GM20431 (cell line): Measurements from ENCODE around the gene INPP5A.

Source experiments
- in situ Hi-C: fragments of 300-500 bp; cut with MseI, MboI; formaldehyde crosslinking; loops from one replicate; pipeline ENCODE4 v1.15.0; 2020; ENCODE audit warnings: low sequenced_read_pairs; ENCODE audit not compliant: unreplicated experiment

The INPP5A gene

DNA sequence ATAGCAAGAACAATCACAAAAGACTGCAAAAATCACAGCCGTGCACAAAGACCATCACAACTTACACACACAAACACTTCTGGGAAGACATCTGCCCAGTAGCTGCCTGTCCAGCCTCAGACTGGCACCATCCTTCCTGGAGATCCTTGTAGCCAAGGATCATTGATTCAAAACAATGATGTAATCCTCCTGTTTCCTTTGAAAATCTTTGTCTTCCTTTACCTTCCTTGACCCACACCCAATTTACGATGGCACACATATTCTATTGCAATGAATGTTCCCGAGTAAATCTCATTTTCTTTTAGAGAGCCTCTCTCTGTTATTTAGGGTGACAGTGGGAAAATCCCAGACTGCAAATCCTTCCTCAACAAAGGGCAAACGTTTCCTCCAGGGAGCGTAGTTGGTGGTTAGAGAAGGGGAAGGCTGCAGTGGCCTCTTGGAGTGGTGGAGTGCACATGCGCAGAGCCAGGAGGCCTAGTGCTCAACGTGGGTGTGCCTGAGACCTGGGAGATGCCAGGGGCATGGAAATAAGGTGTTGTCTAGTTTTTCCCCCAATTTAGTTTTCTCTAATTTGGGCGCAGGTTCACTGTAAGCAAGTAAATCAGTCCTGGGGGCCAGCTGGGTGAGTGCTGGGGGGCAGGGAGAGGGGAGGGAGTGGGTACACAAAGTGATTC, 3.1 kb upstream of the INPP5A start:
- in situ Hi-C loops: no loop called here

DNA sequence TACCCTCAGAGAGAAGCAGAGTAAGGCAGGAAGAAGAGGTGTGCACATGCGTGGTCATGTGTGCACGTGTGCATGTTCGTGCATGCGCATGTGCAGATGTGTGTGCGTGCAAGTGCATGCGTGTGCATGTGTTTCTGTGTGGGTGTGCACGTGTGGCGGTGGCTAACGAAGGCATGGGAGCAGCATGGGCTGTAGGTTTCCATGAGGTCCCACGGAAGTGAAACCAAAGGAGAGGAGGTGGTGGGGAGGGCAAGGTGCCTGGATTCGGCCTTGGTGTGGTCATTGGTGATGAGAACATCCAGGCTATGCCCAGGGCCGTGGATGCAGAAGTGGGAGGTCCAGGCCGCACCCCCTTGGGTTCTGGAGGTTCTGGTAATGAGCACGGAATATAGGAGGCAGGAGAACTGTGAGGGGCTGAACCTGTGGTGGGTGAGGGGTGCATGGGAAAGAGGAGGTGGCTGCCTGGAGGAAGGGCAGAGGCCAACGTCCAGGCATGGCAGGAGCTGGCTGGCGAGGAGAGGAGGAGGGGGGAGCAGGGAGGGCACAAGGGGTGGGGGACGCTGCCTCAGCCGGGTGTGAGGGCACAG, 2.4 kb upstream of the INPP5A start:
- in situ Hi-C loops: no loop called here

- in situ Hi-C loops: no loop called here
Measured at GRCh38 chr10:132536241-132536876, 1.2 kb upstream of the INPP5A start.

- in situ Hi-C loops: no loop called here
Measured at GRCh38 chr10:132536877-132537683, 507 bp upstream of the INPP5A start.

GRCh38 chr10:132538031-132538789, 623 bp downstream of the INPP5A start:
- in situ Hi-C loops: no loop called here

DNA sequence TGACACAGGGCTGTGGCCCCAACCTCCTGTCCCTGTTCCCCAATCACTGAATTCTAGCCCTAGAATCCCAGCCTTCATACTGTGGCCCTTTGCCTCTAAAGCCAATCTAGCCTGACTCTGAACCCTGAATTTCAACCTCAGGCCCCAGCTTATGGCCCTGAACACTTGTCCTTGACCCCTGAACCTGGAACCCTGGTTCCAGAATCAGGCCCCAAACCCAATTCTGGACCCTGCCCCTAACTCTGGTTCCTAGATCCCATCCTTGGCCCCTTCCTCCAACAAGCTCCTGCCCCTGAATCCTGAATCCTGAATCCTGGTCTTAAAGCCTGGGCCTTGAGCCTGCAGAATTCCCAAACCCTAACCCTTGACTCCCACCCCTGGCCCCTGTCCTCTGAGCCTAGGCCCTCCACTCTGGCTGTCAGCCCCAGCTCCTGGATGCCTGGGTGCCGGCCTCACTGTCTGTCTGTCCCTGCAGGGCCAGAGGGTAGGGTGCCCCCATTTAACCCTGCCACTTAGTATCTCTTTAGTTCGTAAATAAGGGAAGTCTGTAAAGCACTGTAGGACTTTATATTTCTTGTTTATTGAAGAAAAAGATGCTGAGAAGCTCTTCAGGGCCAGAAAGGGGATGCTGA, 1.3 kb downstream of the INPP5A start:
- in situ Hi-C loops: no loop called here

- in situ Hi-C loops: no loop called here
Measured at GRCh38 chr10:132539431-132539839, 1.8 kb downstream of the INPP5A start.

GRCh38 chr10:132539894-132540293, 2.3 kb downstream of the INPP5A start:
- in situ Hi-C loops: no loop called here

DNA sequence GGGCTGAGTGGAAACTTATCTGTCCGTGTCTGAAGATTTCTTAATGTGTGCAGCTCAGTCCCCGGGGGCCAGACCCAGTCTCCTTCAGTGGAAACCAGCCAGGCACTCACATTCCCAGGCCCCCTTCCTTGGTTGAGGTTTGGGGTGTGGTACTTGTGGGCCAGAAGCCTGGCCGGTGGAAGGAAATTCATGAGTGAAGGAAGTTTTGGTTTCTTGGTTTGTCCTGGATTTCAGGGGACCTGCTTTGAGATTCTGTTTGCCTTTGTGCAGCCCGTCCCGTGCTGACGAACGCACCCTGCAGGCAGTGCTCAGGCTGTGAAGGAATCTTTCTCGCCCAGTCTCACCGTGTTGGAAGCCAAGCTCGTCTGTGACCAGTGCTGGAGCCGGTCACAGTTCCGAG, 2.9 kb downstream of the INPP5A start:
- in situ Hi-C loops: no loop called here

- in situ Hi-C loops: no loop called here
Measured at GRCh38 chr10:132541129-132541528, 3.5 kb downstream of the INPP5A start.

GRCh38 chr10:132541601-132542011, 4.0 kb downstream of the INPP5A start:
- in situ Hi-C loops: no loop called here

DNA sequence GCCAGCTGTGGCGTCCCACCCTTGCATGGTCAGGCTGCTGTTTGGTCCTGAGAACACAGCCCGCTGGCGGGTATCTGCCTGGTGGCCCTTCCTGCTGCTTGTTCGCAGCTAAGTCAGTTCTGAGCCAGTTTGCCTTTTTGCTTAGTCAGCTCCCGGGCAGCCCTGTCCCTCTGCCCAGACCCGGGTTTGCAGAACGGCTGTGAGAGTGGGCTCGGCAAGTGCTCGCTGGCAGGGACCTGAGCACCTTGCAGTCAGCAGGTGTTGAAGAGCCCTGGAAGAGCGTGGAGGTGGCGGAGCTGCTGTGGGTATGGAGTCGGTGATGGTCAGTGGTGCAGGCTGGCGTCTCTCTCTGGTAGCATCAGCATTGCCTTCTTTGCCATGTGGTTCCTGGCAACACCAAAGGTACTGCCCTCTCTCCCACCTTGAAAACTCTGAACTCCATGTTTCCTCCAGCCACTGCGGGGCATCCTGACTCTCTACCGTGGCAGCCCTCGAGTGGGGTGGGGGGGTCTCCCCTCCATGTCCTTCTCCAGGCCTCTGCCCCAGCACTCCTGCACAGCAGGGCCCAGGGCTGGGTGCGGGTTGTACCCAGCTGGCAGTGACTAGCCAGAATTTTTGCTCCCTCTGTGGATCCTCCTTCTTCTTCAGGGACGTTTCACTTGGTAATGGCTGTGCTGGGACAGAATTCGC, 4.6 kb downstream of the INPP5A start:
- in situ Hi-C loops: no loop called here

DNA sequence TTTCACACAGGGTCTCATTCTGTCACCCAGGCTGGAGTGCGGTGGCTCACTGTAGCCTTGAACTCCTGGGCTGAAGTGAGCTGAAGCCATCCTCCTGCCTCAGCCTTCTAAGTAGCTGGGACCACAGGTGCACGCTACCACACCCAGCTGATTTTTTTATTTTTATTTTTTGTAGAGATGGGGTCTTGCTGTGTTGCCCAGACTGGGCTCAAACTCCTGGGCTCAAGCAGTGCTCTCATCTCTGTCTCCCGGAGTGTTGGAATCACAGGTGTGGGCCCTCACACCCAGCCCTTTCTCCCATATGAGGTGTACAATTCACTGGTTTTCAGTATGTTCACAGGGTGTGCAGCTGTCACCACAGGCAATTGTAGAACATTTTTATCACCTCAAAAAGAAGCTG, 5.2 kb downstream of the INPP5A start:
- in situ Hi-C loops: no loop called here

DNA sequence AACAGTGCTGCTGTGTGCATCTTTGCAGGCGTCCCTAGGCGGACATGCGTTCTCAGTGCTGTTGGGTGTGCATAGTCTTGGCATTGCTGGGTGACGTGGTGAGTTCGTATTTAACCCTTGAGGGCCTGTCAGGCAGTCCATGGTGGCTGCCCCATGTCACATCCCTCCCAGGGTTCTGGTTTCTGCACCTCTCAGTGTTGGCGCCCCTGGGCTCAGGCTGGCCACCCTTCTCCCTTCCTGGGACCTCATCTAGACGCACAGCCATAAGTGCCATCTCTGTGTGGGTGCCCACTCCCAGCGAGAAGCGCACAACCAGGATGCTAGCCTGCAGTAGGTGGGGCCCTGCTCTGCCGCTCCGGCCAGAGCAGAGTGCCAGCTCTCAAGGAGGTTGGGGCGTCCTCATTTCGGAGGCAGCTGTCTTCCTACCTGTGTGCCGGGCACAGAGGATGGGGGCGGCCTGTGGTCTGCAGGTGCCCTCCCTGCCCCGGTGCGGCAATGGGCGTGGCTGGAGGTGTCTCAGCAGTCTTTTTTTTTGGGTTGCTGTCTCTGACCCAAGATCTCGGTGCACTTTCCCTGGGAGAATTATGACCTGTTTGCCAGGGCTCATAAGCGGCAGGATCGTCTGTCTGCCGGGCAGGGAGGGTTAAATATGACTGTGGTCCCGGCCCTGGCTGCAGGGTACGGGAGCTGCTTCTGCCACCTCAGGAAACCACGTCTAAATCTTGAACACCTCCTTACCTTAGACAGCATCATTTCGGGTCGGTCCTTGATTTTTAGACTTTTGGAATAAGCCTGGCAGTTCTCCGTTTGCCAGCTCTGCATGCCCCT, 6.5 kb downstream of the INPP5A start:
- in situ Hi-C loops: no loop called here

- in situ Hi-C loops: no loop called here
Measured at GRCh38 chr10:132544744-132545658, 7.4 kb downstream of the INPP5A start.

- in situ Hi-C loops: no loop called here
Measured at GRCh38 chr10:132545659-132546367, 8.2 kb downstream of the INPP5A start.
